ENCODE data around the gene CDH5.

Gene CDH5

GRCh38 chr16:66342294-66342900 lies 24.1 kb upstream of the CDH5 start:
- Mint-ChIP-seq H3K4me3 (no peak overlapping the region), H3K9me3 (no peaks in the 10 kb centered on the region), H3K4me1 (no peaks in the 10 kb centered on the region), H3K27me3 (peaks cover 12% of the 10 kb centered on the region), H3K36me3 (no peaks in the 10 kb centered on the region), H3K27ac (no peak overlapping the region)

GRCh38 chr16:66344533-66345145 lies 21.9 kb upstream of the CDH5 start:
- Mint-ChIP-seq H3K27me3 (peaks cover 13% of the 10 kb centered on the region), H3K27ac (no peak overlapping the region), H3K4me1 (no peaks in the 10 kb centered on the region), H3K4me3 (no peak overlapping the region), H3K36me3 (no peaks in the 10 kb centered on the region), H3K9me3 (no peaks in the 10 kb centered on the region)

- Mint-ChIP-seq H3K27ac (no peak overlapping the region), H3K27me3 (peaks cover 17% of the 10 kb centered on the region), H3K36me3 (no peaks in the 10 kb centered on the region), H3K4me1 (no peaks in the 10 kb centered on the region), H3K9me3 (no peaks in the 10 kb centered on the region), H3K4me3 (no peak overlapping the region)
Observed at GRCh38 chr16:66346221-66346620, 20.3 kb upstream of the CDH5 start.

GRCh38 chr16:66352304-66352703 lies 14.2 kb upstream of the CDH5 start:
- no peaks in the 10 kb centered on the region for H3K9me3 Mint-ChIP-seq
- H3K4me3 Mint-ChIP-seq, result no peak overlapping the region
- H3K36me3 Mint-ChIP-seq, result no peaks in the 10 kb centered on the region
- no peak overlapping the region for H3K27ac Mint-ChIP-seq
- no peaks in the 10 kb centered on the region for H3K4me1 Mint-ChIP-seq
- H3K27me3 Mint-ChIP-seq, result peaks cover 18% of the 10 kb centered on the region

GRCh38 chr16:66353055-66353454 lies 13.4 kb upstream of the CDH5 start:
- Mint-ChIP-seq H3K36me3 (no peaks in the 10 kb centered on the region), H3K4me3 (no peak overlapping the region), H3K9me3 (no peaks in the 10 kb centered on the region), H3K27ac (no peak overlapping the region), H3K27me3 (peaks cover 18% of the 10 kb centered on the region), H3K4me1 (no peaks in the 10 kb centered on the region)

GRCh38 chr16:66354034-66354909 lies 12.2 kb upstream of the CDH5 start:
- H3K4me1 Mint-ChIP-seq, result no peaks in the 10 kb centered on the region
- H3K27ac Mint-ChIP-seq, result no peak overlapping the region
- no peaks in the 10 kb centered on the region for H3K9me3 Mint-ChIP-seq
- H3K4me3 Mint-ChIP-seq, result no peak overlapping the region
- H3K36me3 Mint-ChIP-seq, result no peaks in the 10 kb centered on the region
- H3K27me3 Mint-ChIP-seq, result peaks cover 18% of the 10 kb centered on the region

DNA sequence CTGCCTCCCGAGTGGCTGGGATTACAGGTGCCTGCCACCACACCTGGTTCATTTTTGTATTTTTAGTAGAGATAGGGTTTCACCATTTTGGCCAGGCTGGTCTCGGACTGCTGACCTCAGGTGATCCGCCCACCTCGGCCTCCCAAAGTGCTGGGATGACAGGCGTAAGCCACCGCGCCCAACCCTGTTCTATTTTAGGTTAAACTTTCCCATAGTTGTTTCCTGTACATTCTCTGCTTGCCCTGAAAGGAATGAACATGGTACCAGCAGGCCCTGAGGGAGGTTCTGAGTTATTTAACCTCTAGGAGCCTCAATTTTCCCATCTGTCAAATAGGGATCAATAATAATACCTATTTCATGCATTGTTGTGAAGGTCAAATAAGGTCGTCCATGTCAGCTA lies 11.0 kb upstream of the CDH5 start:
- no peak overlapping the region for H3K4me3 Mint-ChIP-seq
- H3K4me1 Mint-ChIP-seq, result no peaks in the 10 kb centered on the region
- no peaks in the 10 kb centered on the region for H3K36me3 Mint-ChIP-seq
- peaks cover 18% of the 10 kb centered on the region for H3K27me3 Mint-ChIP-seq
- no peaks in the 10 kb centered on the region for H3K9me3 Mint-ChIP-seq
- H3K27ac Mint-ChIP-seq, result no peak overlapping the region

DNA sequence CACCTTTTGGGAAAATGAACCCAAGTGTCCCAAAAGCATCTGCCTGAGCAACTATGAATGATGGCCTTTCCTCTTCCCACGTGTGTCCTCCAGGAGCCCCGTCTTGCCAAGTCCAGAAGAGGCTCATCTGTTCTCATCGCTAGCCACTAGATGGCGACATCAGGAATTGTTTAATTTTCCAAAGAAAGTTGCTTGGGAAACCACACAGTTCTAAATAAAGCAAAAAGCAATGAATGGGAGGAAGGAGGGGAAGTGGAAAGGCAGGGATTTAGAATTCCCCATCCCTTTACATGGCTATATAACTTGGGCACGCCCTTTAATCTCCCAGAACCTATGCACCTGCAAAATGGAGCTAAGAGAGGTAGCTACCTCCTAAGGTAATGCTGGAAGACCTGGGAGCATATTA lies 9.0 kb upstream of the CDH5 start:
- H3K36me3 Mint-ChIP-seq, result no peaks in the 10 kb centered on the region

GRCh38 chr16:66358231-66358630 lies 8.3 kb upstream of the CDH5 start:
- Mint-ChIP-seq H3K4me3 (no peak overlapping the region), H3K4me1 (peaks cover 4% of the 10 kb centered on the region), H3K9me3 (no peaks in the 10 kb centered on the region), H3K36me3 (no peaks in the 10 kb centered on the region), H3K27ac (no peak overlapping the region), H3K27me3 (peaks cover 22% of the 10 kb centered on the region)

More for the DNA sequence above, 9.0 kb upstream of the CDH5 start:
- no peak overlapping the region for H3K4me3 Mint-ChIP-seq
- H3K27ac Mint-ChIP-seq, result no peak overlapping the region
- peaks cover 20% of the 10 kb centered on the region for H3K27me3 Mint-ChIP-seq
- peaks cover 4% of the 10 kb centered on the region for H3K4me1 Mint-ChIP-seq
- no peaks in the 10 kb centered on the region for H3K9me3 Mint-ChIP-seq

GRCh38 chr16:66359012-66359411 lies 7.5 kb upstream of the CDH5 start:
- H3K4me3 Mint-ChIP-seq, result no peak overlapping the region
- H3K9me3 Mint-ChIP-seq, result no peaks in the 10 kb centered on the region
- H3K27ac Mint-ChIP-seq, result no peak overlapping the region
- no peaks in the 10 kb centered on the region for H3K36me3 Mint-ChIP-seq
- H3K27me3 Mint-ChIP-seq, result peaks cover 24% of the 10 kb centered on the region
- peaks cover 4% of the 10 kb centered on the region for H3K4me1 Mint-ChIP-seq

DNA sequence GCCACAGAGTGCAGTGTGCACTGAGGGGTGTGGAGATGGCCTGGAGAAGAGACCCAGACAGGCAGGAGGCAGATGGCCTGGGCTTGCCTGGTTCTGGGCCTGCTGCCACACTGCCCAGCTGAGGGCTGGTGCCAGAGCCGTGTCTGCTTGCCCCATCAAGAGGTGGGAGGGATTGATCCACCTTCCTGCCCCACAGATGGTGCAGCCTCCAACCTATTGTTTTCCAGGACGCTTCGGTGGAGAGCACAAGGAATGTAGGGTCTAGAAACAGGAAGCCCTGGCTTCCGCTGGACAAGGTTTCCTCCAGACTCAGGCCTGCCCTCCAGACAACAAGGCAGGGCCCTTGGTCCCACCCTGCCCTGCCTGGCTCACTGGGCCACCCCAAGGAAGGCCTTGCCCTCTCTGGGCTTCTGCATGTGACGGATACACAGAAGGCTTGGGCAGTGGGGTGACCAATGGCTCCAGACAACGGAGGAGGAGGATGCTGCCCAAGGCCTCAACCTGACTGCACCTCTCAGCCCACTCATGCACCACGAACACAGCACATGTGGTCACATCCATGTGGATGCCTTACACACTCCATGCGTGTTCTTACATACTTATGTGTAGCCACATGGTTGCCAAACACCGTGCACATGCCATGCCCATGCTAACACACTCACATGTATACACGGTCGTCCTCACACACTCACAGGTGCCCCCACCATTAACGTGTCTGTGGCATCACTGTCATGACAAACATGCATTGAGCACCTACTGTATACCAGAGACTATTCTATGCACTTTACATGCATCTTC lies 6.5 kb upstream of the CDH5 start:
- H3K36me3 Mint-ChIP-seq, result no peaks in the 10 kb centered on the region
- H3K27ac Mint-ChIP-seq, result no peak overlapping the region
- no peaks in the 10 kb centered on the region for H3K9me3 Mint-ChIP-seq
- H3K4me3 Mint-ChIP-seq, result no peak overlapping the region
- H3K4me1 Mint-ChIP-seq, result peaks cover 4% of the 10 kb centered on the region
- H3K27me3 Mint-ChIP-seq, result peaks cover 27% of the 10 kb centered on the region

GRCh38 chr16:66360624-66361324 lies 5.7 kb upstream of the CDH5 start:
- H3K4me1 Mint-ChIP-seq, result peaks cover 4% of the 10 kb centered on the region
- no peak overlapping the region for H3K27ac Mint-ChIP-seq
- peaks cover 35% of the 10 kb centered on the region for H3K27me3 Mint-ChIP-seq
- H3K4me3 Mint-ChIP-seq, result no peak overlapping the region
- H3K9me3 Mint-ChIP-seq, result no peaks in the 10 kb centered on the region
- no peaks in the 10 kb centered on the region for H3K36me3 Mint-ChIP-seq

- peaks cover 4% of the 10 kb centered on the region for H3K4me1 Mint-ChIP-seq
- no peak overlapping the region for H3K4me3 Mint-ChIP-seq
- no peaks in the 10 kb centered on the region for H3K36me3 Mint-ChIP-seq
- H3K27me3 Mint-ChIP-seq, result peaks cover 36% of the 10 kb centered on the region
- no peak overlapping the region for H3K27ac Mint-ChIP-seq
- H3K9me3 Mint-ChIP-seq, result no peaks in the 10 kb centered on the region
Observed at GRCh38 chr16:66361604-66362135, 4.8 kb upstream of the CDH5 start.

- H3K9me3 Mint-ChIP-seq, result no peaks in the 10 kb centered on the region
- H3K4me3 Mint-ChIP-seq, result no peak overlapping the region
- peaks cover 4% of the 10 kb centered on the region for H3K4me1 Mint-ChIP-seq
- no peaks in the 10 kb centered on the region for H3K36me3 Mint-ChIP-seq
- no peak overlapping the region for H3K27ac Mint-ChIP-seq
- peaks cover 32% of the 10 kb centered on the region for H3K27me3 Mint-ChIP-seq
Observed at GRCh38 chr16:66363211-66363777, 3.2 kb upstream of the CDH5 start.
